Esophagus muscularis mucosa (tissue), 4 donors: ENCODE measurements around the gene TASL.

Experiments
- EP300 ChIP-seq: sonication (generic); formaldehyde crosslinking; IDR thresholded peaks from one replicate; pipeline ENCODE4 v1.6.1; 2017; ENCODE audit warnings: antibody characterized with exemption
- POLR2A ChIP-seq: fragments of 450-650 bp; IDR thresholded peaks from one replicate; pipeline ENCODE4 v1.6.1; 2017; ENCODE audit warnings: antibody characterized with exemption, moderate library complexity, mild to moderate bottlenecking, low read depth
- TF ChIP-seq, protein P1 (sequence below), 3 experiments: fragments of 200-600 bp in 2 of 3; fragments of 450-650 bp in 1 of 3; sonication (generic) in 2 of 3; IDR thresholded peaks; one replicate each; pipeline ENCODE4 v1.5.1; 2017 to 2019; ENCODE audit warnings: antibody characterized with exemption in 3 of 3, mild to moderate bottlenecking in 2 of 3, moderate library complexity in 1 of 3

DNA sequence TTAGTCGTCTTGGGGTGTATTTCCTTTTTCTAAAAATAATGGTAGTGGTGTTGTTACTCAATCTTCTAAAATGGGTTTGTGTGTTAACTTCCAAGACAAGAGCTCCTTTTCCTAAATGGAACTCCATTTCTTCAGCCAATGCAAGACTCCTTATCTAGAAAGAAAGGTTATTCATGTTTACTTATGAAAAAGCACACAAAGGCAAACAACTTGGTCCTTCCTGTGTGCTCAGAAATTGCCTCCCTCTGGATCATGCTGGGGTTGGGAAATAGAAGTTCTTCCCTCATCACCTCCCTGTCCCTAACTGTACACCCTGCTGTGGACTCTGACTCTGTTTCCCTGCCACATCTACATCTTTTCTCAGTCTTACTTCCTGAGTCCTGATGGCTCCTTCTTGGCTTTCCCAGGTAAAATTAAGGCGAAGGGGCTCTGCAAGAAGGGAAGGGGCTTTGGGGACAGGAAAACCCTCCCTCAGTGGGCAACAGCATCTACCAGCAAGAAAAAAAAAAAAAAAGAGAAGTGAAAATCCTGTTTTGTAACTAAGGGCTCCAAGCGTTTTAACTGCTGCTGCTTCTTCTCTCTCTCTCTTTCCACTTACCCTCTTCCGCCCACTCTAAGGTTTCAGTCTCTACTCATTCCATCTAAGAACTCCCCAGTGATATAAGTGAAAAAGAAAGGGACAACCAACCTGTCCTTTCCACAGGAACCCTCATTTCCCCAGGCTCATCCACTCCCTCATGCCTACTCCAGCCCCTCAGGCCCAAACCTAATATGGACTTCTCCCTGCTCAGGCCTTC, 19.8 kb upstream of the TASL start:
- TF ChIP-seq, protein P1, sequence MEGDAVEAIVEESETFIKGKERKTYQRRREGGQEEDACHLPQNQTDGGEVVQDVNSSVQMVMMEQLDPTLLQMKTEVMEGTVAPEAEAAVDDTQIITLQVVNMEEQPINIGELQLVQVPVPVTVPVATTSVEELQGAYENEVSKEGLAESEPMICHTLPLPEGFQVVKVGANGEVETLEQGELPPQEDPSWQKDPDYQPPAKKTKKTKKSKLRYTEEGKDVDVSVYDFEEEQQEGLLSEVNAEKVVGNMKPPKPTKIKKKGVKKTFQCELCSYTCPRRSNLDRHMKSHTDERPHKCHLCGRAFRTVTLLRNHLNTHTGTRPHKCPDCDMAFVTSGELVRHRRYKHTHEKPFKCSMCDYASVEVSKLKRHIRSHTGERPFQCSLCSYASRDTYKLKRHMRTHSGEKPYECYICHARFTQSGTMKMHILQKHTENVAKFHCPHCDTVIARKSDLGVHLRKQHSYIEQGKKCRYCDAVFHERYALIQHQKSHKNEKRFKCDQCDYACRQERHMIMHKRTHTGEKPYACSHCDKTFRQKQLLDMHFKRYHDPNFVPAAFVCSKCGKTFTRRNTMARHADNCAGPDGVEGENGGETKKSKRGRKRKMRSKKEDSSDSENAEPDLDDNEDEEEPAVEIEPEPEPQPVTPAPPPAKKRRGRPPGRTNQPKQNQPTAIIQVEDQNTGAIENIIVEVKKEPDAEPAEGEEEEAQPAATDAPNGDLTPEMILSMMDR (IDR thresholded peaks at IDR 0.05), result no peak
- TF ChIP-seq EP300 (no peak), POLR2A (no peak)
